Fibroblast of lung (primary cell): Measurements from ENCODE around the gene MSANTD2. TPM values are rescaled to one million over a fixed set of nuclear protein-coding genes. Genes with fewer than 3 reads are reported as not detected.
A peak's percentile ranks its signal among the peaks of the same experiment; 100 is the strongest.

Source experiments
- DNase-seq, 2 donors: peaks; one replicate each; pipeline versions ENCODE4 v3.0.0 to v3.0.0-alpha.2; 2010; ENCODE audit warnings: low read depth in 2 of 2
- H2AFZ ChIP-seq: 2 replicates; pipeline ENCODE4 v1.5.1; 2012; ENCODE audit warnings: low read length, control low read depth, inconsistent platforms
- H3K27ac ChIP-seq: 2 replicates; pipeline ENCODE4 v1.5.1; 2011; ENCODE audit warnings: low read length, control low read depth; ENCODE audit not compliant: insufficient read depth
- H3K27me3 ChIP-seq: 2 replicates; pipeline ENCODE4 v1.5.1; 2011; ENCODE audit warnings: mild to moderate bottlenecking, low read length; ENCODE audit not compliant: control insufficient read depth, insufficient read depth
- H3K36me3 ChIP-seq: 2 replicates; pipeline ENCODE4 v1.5.1; 2011; ENCODE audit warnings: low read length; ENCODE audit not compliant: control insufficient read depth, insufficient read depth
- H3K4me1 ChIP-seq: 2 replicates; pipeline ENCODE4 v1.5.1; 2011; ENCODE audit warnings: low read length; ENCODE audit not compliant: control insufficient read depth, insufficient read depth; ENCODE audit errors: extremely low read depth
- H3K4me2 ChIP-seq: 2 replicates; pipeline ENCODE4 v1.5.1; 2011; ENCODE audit warnings: low read length, control low read depth; ENCODE audit not compliant: insufficient read depth; ENCODE audit errors: extremely low read depth
- H3K4me3 ChIP-seq, 4 experiments: fragments of 200-600 bp in 1 of 4; sonication (generic) in 1 of 4; replicated peaks in 1 of 4; 2 replicates each; pipeline ENCODE4 v1.5.1; 2011 to 2016; ENCODE audit warnings: low read length in 4 of 4, low read depth in 3 of 4, mild to moderate bottlenecking in 3 of 4, control low read depth in 2 of 4, inconsistent platforms in 1 of 4, mixed read lengths in 1 of 4; ENCODE audit not compliant: insufficient read depth in 1 of 4; ENCODE audit errors: control extremely low read depth in 1 of 4
- H3K79me2 ChIP-seq: 2 replicates; pipeline ENCODE4 v1.5.1; 2012; ENCODE audit warnings: mild to moderate bottlenecking, low read length, inconsistent platforms; ENCODE audit not compliant: control insufficient read depth, insufficient read depth
- H3K9ac ChIP-seq: 2 replicates; pipeline ENCODE4 v1.5.1; 2011; ENCODE audit warnings: mild to moderate bottlenecking, low read length, control low read depth; ENCODE audit not compliant: insufficient read depth
- H3K9me3 ChIP-seq: 2 replicates; pipeline ENCODE4 v1.5.1; 2012; ENCODE audit warnings: low read depth, low read length; ENCODE audit not compliant: control insufficient read depth, insufficient read depth
- H4K20me1 ChIP-seq: 2 replicates; pipeline ENCODE4 v1.5.1; 2011; ENCODE audit warnings: low read length; ENCODE audit not compliant: control insufficient read depth, insufficient read depth; ENCODE audit errors: extremely low read depth
- CTCF ChIP-seq, 2 donors: IDR thresholded peaks in 1 of 2; conservative IDR thresholded peaks in 1 of 2; 1 replicate in 1 of 2; 2 replicates in 1 of 2; pipeline ENCODE4 v1.5.1; 2011 to 2012; ENCODE audit warnings: low read length in 2 of 2, control low read depth in 1 of 2, inconsistent platforms in 1 of 2, low read depth in 1 of 2, mild to moderate bottlenecking in 1 of 2
- EZH2 ChIP-seq: IDR thresholded peaks from 2 replicates; pipeline ENCODE4 v1.5.1; 2012; ENCODE audit warnings: low read length, control low read depth, mild to moderate bottlenecking; ENCODE audit errors: missing control alignments
- polyA minus RNA-seq: library from RNA; depleted of rRNA, polyadenylated mRNA; stranded (reverse); fragments of >200 nt; gene quantifications from 2 replicates; pipeline ENCODE4 v1.2.3, GENCODE V29; 2011; ENCODE audit warnings: low replicate concordance
- polyA plus RNA-seq, 2 donors: library from polyadenylated mRNA; depleted of rRNA in 1 of 2; stranded (reverse) in 1 of 2; unstranded in 1 of 2; fragments of >200 nt; gene quantifications; 2 replicates each; pipeline ENCODE4 v1.2.1, GENCODE V29; 2011 to 2012; ENCODE audit warnings: missing spikeins in 1 of 2
- total RNA-seq: library from RNA; depleted of rRNA; stranded (reverse); fragments of >200 nt; gene quantifications from 2 replicates; pipeline ENCODE4 v1.2.1, GENCODE V29; 2014

MSANTD2 gene
- total RNA-seq (6.2 and 6.3 TPM in 2 replicates), polyA plus RNA-seq (5.6 and 6.6 TPM in 2 replicates), polyA minus RNA-seq (1.1 and 1.6 TPM in 2 replicates)
- polyA plus RNA-seq (2012) = 3.9 and 4.2 TPM in 2 replicates

GRCh38 chr11:124800226-124800929 is at the start of gene MSANTD2:
Gene MSANTD2, minus strand, starts transcription at chr11:124800406. Its CDS starts 26 bp downstream, at chr11:124800380.
- Histone ChIP-seq H3K9ac (peak within 1 kb of the TSS; percentile 100), H3K4me1 (peaks cover 11% of the 10 kb centered on the region), H3K27ac (peak within 1 kb of the TSS; percentile 99), H3K9me3 (no peaks in the 10 kb centered on the region), H3K27me3 (no peaks in the 10 kb centered on the region), H4K20me1 (no peaks in the 10 kb centered on the region), H3K36me3 (no peaks in the 10 kb centered on the region), H3K4me3 (peak within 1 kb of the TSS; percentile 60 to 94 (median 89)), H3K79me2 (peaks cover 46% of the 10 kb centered on the region), H2AFZ (peak within 1 kb of the TSS; percentile 77), H3K4me2 (peak within 1 kb of the TSS; percentile 93)
- peak; percentile 82 to 86 for DNase-seq
- TF ChIP-seq EZH2 = no peak
- no peak for TF ChIP-seq CTCF (conservative IDR thresholded peaks at IDR 0.05 in 1 of 2, IDR thresholded peaks at IDR 0.05 in 1 of 2; ENCODE audit: low read depth in 1 of 2, low read length in 2 of 2)

GRCh38 chr11:124846070-124846673 is 46.0 kb upstream of the MSANTD2 start:
- no peak for DNase-seq
- H3K27me3 ChIP-seq = peaks cover 84% of the 10 kb centered on the region

DNA sequence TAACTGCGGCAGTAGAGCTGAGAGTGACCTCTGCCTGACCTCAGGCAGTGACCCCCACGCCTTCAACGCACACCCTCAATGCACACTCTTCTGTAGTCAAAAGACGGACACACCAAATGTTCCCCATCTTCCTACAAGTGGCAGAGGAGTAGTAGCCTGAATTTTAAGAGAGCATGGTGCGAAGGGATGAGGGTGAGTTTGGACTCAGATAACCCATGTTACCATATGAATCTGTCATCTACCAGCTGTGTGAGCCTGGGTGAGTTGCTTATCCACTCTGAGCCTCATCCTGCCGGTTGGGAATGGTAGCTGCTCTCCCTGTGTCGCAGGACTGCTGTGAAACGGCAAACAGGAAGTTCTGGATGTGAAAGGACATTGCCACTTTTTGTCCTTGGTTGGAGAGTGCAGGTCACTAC is 44.5 kb upstream of the MSANTD2 start:
- Histone ChIP-seq H3K79me2 (no peaks in the 10 kb centered on the region), H3K4me1 (no peaks in the 10 kb centered on the region), H4K20me1 (no peaks in the 10 kb centered on the region), H3K36me3 (no peaks in the 10 kb centered on the region), H3K9me3 (no peaks in the 10 kb centered on the region), H3K4me3 (no peak overlapping the region), H2AFZ (peak overlapping the region; percentile 7), H3K9ac (no peak overlapping the region), H3K27me3 (peaks cover 84% of the 10 kb centered on the region), H3K27ac (no peak overlapping the region), H3K4me2 (no peak overlapping the region)
- DNase-seq = no peak
- TF ChIP-seq CTCF (conservative IDR thresholded peaks at IDR 0.05 in 1 of 2, IDR thresholded peaks at IDR 0.05 in 1 of 2; ENCODE audit: low read depth in 1 of 2, low read length in 2 of 2) (no peak), EZH2 (peak; percentile 79)

More at GRCh38 chr11:124846070-124846673, 46.0 kb upstream of the MSANTD2 start:
- Histone ChIP-seq H3K4me2 (no peak overlapping the region), H3K4me1 (no peaks in the 10 kb centered on the region), H3K9me3 (no peaks in the 10 kb centered on the region), H2AFZ (no peak overlapping the region), H3K27ac (no peak overlapping the region), H3K36me3 (no peaks in the 10 kb centered on the region), H3K79me2 (no peaks in the 10 kb centered on the region), H4K20me1 (no peaks in the 10 kb centered on the region), H3K4me3 (no peak overlapping the region), H3K9ac (no peak overlapping the region)
- TF ChIP-seq EZH2 = no peak
